HepG2 (cell line): ENCODE data around the gene OR4A15. TPM values are rescaled to one million over a fixed set of nuclear protein-coding genes. Genes with fewer than 3 reads are reported as not detected.

Experiments
- ATAC-seq: fragments of 200-7000 bp; cut with Tn5 transposase; 3 replicates; pipeline ENCODE4 v1.9.1; 2020; ENCODE audit warnings: mild to moderate bottlenecking, moderate library complexity
- BruUV-seq: library from RNA; stranded (reverse); fragments of 400-500 nt; replicated peaks from 2 replicates; lab custom pipeline; 2021; lab: Mats Ljungman, UMichigan
- CTCF ChIA-PET: fragments of 300-600 bp; formaldehyde crosslinking; extraction: SDS; loops from one replicate; lab custom pipeline; 2021; ENCODE audit warnings: low total read pairs, inconsistent platforms, low intra/inter-chr PET ratio; lab: Yijun Ruan, JAX
- POLR2A ChIA-PET: fragments of 350-600 bp; sonication (Branson Sonifier 250); formaldehyde crosslinking; loops from one replicate; lab custom pipeline; 2020; ENCODE audit warnings: antibody characterized with exemption, inconsistent platforms; lab: Yijun Ruan, JAX
- DNase-seq: peaks from one replicate; pipeline ENCODE4 v3.0.0-alpha.2; 2015; ENCODE audit warnings: low spot score
- FAIRE-seq: peaks from 3 replicates; lab custom pipeline; 2011; peaks lifted over from hg19 to GRCh38; lab: Jason Lieb, UNC
- H2AFZ ChIP-seq: one replicate; pipeline ENCODE4 v1.6.1; 2011; ENCODE audit warnings: low read length, inconsistent platforms
- H3K27ac ChIP-seq: fragments of 300-600 bp; 3 replicates; pipeline ENCODE4 v1.8.0; 2011; ENCODE audit warnings: mixed run types, mild to moderate bottlenecking, mixed read lengths, low read length, inconsistent platforms; ENCODE audit not compliant: insufficient read depth; ENCODE audit errors: extremely low read length
- H3K27me3 ChIP-seq, 2 experiments: fragments of 200-600 bp in 1 of 2; 2 replicates in 1 of 2; 3 replicates in 1 of 2; pipeline versions ENCODE4 v1.6.0 to v1.8.0; 2011; ENCODE audit warnings: low read length in 2 of 2, mild to moderate bottlenecking in 2 of 2, moderate library complexity in 2 of 2, inconsistent platforms in 1 of 2; ENCODE audit not compliant: insufficient read depth in 2 of 2, control insufficient read depth in 1 of 2
- H3K36me3 ChIP-seq, 2 experiments: fragments of 200-600 bp in 1 of 2; replicated peaks in 1 of 2; 2 replicates in 1 of 2; 3 replicates in 1 of 2; pipeline versions ENCODE4 v1.5.1 to v1.8.0; 2011; ENCODE audit warnings: low read length in 2 of 2, inconsistent platforms in 1 of 2; ENCODE audit not compliant: insufficient read depth in 2 of 2, control insufficient read depth in 1 of 2
- H3K4me1 ChIP-seq: 2 replicates; pipeline ENCODE4 v1.5.1; 2012; ENCODE audit warnings: low read length, inconsistent platforms; ENCODE audit not compliant: insufficient read depth
- H3K4me2 ChIP-seq: 2 replicates; pipeline ENCODE4 v1.6.0; 2011; ENCODE audit warnings: low read depth, low read length, inconsistent platforms
- H3K4me3 ChIP-seq, 3 experiments: fragments of 200-600 bp in 1 of 3; sonication (generic), shearing (Covaris generic) in 1 of 3; replicated peaks in 1 of 3; 2 replicates each; pipeline ENCODE4 v1.5.1; 2011 to 2016; ENCODE audit warnings: low read length in 3 of 3, inconsistent platforms in 2 of 3, low read depth in 2 of 3, mild to moderate bottlenecking in 2 of 3, control low read depth in 1 of 3, mixed read lengths in 1 of 3; ENCODE audit not compliant: insufficient read depth in 1 of 3
- H3K79me2 ChIP-seq: one replicate; pipeline ENCODE4 v1.6.1; 2011; ENCODE audit warnings: low read length, inconsistent platforms; ENCODE audit not compliant: insufficient read depth
- H3K9ac ChIP-seq: 2 replicates; pipeline ENCODE4 v1.6.0; 2011; ENCODE audit warnings: mild to moderate bottlenecking, low read depth, low read length, inconsistent platforms; ENCODE audit not compliant: insufficient read depth
- H3K9me3 ChIP-seq: 2 replicates; pipeline ENCODE4 v1.5.1; 2012; ENCODE audit warnings: mild to moderate bottlenecking, low read length
- H4K20me1 ChIP-seq: 2 replicates; pipeline ENCODE4 v1.6.0; 2011; ENCODE audit warnings: inconsistent platforms, mild to moderate bottlenecking, low read length, moderate library complexity; ENCODE audit not compliant: insufficient read depth
- DDIT3 ChIP-seq: sonication (generic); formaldehyde crosslinking; IDR thresholded peaks from 2 replicates; pipeline ENCODE4 v1.4.0; 2020; ENCODE audit warnings: mild to moderate bottlenecking, missing genetic modification reagents
- KDM1A ChIP-seq: IDR thresholded peaks from 2 replicates; pipeline ENCODE4 v1.6.1; 2016; ENCODE audit warnings: missing compliant biosample characterization
- MAFF ChIP-seq: IDR thresholded peaks from 2 replicates; pipeline ENCODE4 v1.6.1; 2011; ENCODE audit warnings: low read depth, low read length, improper control_type of control experiment
- MAFK ChIP-seq, 2 experiments: IDR thresholded peaks in 1 of 2; conservative IDR thresholded peaks in 1 of 2; 2 replicates each; pipeline ENCODE4 v1.6.1; 2011; ENCODE audit warnings: improper control_type of control experiment in 2 of 2, low read length in 2 of 2
- WGBS: methylation state at CpG from one replicate; pipeline ENCODE4 v1.1.6; 2017; ENCODE audit warnings: low lambda C conversion rate; 5-methylcytosine and 5-hydroxymethylcytosine counted together
- in situ Hi-C: cut with HindIII; loops from 2 replicates; pipeline ENCODE4 v1.10.0; 2017; ENCODE audit warnings: low pct_unique_long_range_greater_than_20kb; ENCODE audit not compliant: extremely low pct_ligation_motif_present
- intact Hi-C: fragments of 100-400 bp; cut with micrococcal nuclease; formaldehyde crosslinking; loops from one replicate; pipeline ENCODE4 v1.10.0; 2022; ENCODE audit not compliant: unreplicated experiment
- polyA plus RNA-seq, 8 experiments: library from polyadenylated mRNA; depleted of rRNA in 3 of 8; stranded (reverse) in 7 of 8; unstranded in 1 of 8; fragments of >200 nt; fragmentation: Illumina TruSeq in 4 of 8; extraction: Trizol in 4 of 8; gene quantifications; 2 replicates each; pipeline versions ENCODE4 v1.2.1 to v1.2.3, GENCODE V29; 2011 to 2016; ENCODE audit warnings: low read depth in 4 of 8, missing spikeins in 1 of 8, mixed read lengths in 1 of 8; ENCODE audit not compliant: insufficient read depth in 1 of 8
- total RNA-seq, 5 experiments: library from RNA; depleted of rRNA; stranded (reverse); fragments of >200 nt; fragmentation: Illumina TruSeq; extraction: Trizol; gene quantifications; 2 replicates each; pipeline ENCODE4 v1.2.3, GENCODE V29; 2016; ENCODE audit warnings: low read depth in 1 of 5

OR4A15 gene
- total and polyA plus RNA-seq, 2 of the 13 experiments (the other 11 are each of a cell fraction or from before 2014, with no cell fraction given): not detected

- Histone ChIP-seq H3K4me1 (no peaks in the 10 kb centered on the region), H3K9me3 (peaks cover 84% of the 10 kb centered on the region), H3K9ac (no peak within 1 kb of the TSS), H3K4me3 (no peak within 1 kb of the TSS), H3K27me3 (no peaks in the 10 kb centered on the region; a peak in 1 of 5 replicates), H3K4me2 (no peak within 1 kb of the TSS), H2AFZ (no peak within 1 kb of the TSS), H3K36me3 (no peaks in the 10 kb centered on the region), H3K27ac (no peak within 1 kb of the TSS), H4K20me1 (no peaks in the 10 kb centered on the region), H3K79me2 (no peaks in the 10 kb centered on the region)
- WGBS: 3% methylated on average over 3 of the region's 3 CpGs
- FAIRE-seq: no peak
- TF ChIP-seq DDIT3 (CRISPR knock-in tag): no peak
- no peak for DNase-seq
- BruUV-seq: no TSS peak
- ChIA-PET CTCF (no interaction called here), POLR2A (no interaction called here)
- intact Hi-C loops (no loop called here), in situ Hi-C loops (no loop called here)
- no peak for ATAC-seq
These were observed 24.9 kb upstream of the OR4A15 start, which contains the start of gene OR4A16 for GRCh38 chr11:55342901-55343300. Gene OR4A16 (plus strand): TSS chr11:55343201. CDS start chr11:55343201, 0 bp downstream.

- TF ChIP-seq MAFK (conservative IDR thresholded peaks at IDR 0.05 in 1 of 2, IDR thresholded peaks at IDR 0.05 in 1 of 2; ENCODE audit: low read length in 2 of 2) (peak; percentile 59 to 66), KDM1A (CRISPR knock-in tag) (no peak), MAFF (peak; percentile 42; the same call in 1 of the 2 replicates)
- ChIA-PET CTCF (no interaction called here), POLR2A (no interaction called here)
- in situ Hi-C loops: no loop called here
- H2AFZ ChIP-seq: no peak overlapping the region
- H3K27ac ChIP-seq: no peak overlapping the region
- H3K4me1 ChIP-seq: no peaks in the 10 kb centered on the region
- intact Hi-C loops: no loop called here
- peaks cover 86% of the 10 kb centered on the region for H3K9me3 ChIP-seq
- H3K4me3 ChIP-seq: no peak overlapping the region
- no peak for FAIRE-seq
- no peak for DNase-seq
- no peaks in the 10 kb centered on the region for H3K79me2 ChIP-seq
- BruUV-seq: no TSS peak
- no peaks in the 10 kb centered on the region; a peak in 1 of 5 replicates for H3K27me3 ChIP-seq
- H3K9ac ChIP-seq: no peak overlapping the region
- H4K20me1 ChIP-seq: no peaks in the 10 kb centered on the region
- H3K4me2 ChIP-seq: no peak overlapping the region
- H3K36me3 ChIP-seq: no peaks in the 10 kb centered on the region
- WGBS: 2% methylated on average over 1 of the region's 1 CpG
- ATAC-seq: no peak
These were observed 22.5 kb upstream of the OR4A15 start for GRCh38 chr11:55345306-55345705.
